ENCODE data around the gene ACSS2. TPM values are rescaled to one million over a fixed set of nuclear protein-coding genes. Genes with fewer than 3 reads are reported as not detected.

Gene ACSS2
- total and polyA plus RNA-seq, 10 of the 15 experiments (the other 5 are each of a cell fraction or from before 2014, with no cell fraction given), result 2.8 to 37.2 (median 24.2) TPM

DNA sequence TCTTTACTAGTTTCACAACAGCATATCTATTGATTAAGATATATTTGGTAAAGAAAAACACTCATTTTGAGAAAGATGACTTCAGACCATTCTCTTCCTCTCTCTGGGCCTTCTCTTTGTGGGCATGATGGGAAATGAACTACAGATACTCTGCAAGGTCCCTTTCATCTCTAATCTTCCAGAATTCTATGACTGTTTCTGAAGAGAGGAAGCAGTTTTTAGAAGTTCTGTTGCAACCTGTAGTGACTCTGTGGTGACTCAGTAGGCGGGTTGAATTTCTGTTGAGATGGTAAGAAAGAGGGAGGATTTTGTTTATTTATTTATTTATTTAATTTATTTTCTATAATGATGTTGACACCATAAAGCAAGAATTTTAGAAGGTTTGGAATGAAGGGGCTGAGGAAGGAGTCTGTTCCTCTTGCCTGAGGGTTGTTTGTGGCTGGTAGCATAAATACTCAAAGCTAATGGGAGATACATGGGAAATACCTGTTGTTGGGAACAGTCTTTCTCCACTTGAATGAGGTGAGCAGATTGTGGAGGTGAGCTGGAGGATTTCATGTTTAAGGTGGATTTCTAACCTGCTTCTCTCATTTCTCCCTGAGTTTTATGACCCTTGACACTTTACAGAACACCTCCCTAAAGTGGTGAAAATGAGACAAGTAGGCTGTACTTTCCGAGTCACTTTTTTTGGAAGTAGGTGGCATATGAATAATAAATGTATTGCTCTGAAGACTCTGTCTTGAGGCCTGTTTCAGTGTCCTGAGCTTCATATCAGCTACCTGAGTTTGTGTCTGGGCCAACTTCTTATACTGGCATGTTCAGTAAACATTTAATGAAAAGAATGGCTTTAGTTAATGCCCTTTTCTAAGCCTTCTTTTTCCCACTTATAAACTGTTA is 15.0 kb downstream of the ACSS2 start:
- Histone ChIP-seq H3K79me2 (ENCODE audit: control insufficient read depth, insufficient read depth, low read length) (no peaks in the 10 kb centered on the region), H3K27me3 (replicated peaks in 1 of 2; ENCODE audit: control insufficient read depth in 2 of 2, insufficient read depth in 2 of 2, low read length in 1 of 2) (no peaks in the 10 kb centered on the region), H3K4me2 (ENCODE audit: control insufficient read depth, insufficient read depth) (0 out of 2 replicates have a peak overlapping the region, but pooled peaks have one; percentile 42), H4K20me1 (ENCODE audit: control insufficient read depth, insufficient read depth) (no peaks in the 10 kb centered on the region), H3K4me3 (no peak overlapping the region), H3K36me3 (ENCODE audit: control insufficient read depth in 2 of 2, insufficient read depth in 2 of 2, low read length in 1 of 2) (no peaks in the 10 kb centered on the region), H3K9me3 (replicated peaks; ENCODE audit: control insufficient read depth, insufficient read depth, low read length) (no peaks in the 10 kb centered on the region), H3K4me1 (ENCODE audit: control insufficient read depth, insufficient read depth, low read length) (peaks cover 19% of the 10 kb centered on the region; the same call in 1 of the 2 replicates), H2AFZ (ENCODE audit: control insufficient read depth, low read depth, low read length) (no peak overlapping the region), H3K27ac (ENCODE audit: control insufficient read depth, insufficient read depth) (no peak overlapping the region), H3K9ac (ENCODE audit: control insufficient read depth, insufficient read depth, low read length) (no peak overlapping the region)
- whole genome bisulfite sequencing (ENCODE audit: insufficient coverage, insufficient replicate concordance, low lambda C conversion rate, missing lambda C conversion rate), result 50% methylated on average over 2 of the region's 2 CpGs
- intact Hi-C loops (cut with micrococcal nuclease; ENCODE audit: unreplicated experiment) (no loop called here), in situ Hi-C loops (cut with MboI) (no loop called here)
- no TSS peak for BruUV-seq (replicated peaks)
- ChIA-PET POLR2A (no interaction called here), RAD21 (ENCODE audit: unreplicated experiment) (no interaction called here), SMC1A (ENCODE audit: uncharacterized antibody, unreplicated experiment) (no interaction called here), CTCF (interaction anchor here (0.5 to 2.1 kb wide), 3 partner anchors 16 to 1199 kb away, joined by 4 to 7 read pairs (median 5); partner anchors contain the start of gene ACSS2)
- ATAC-seq, result peak; percentile 46; the same call in 2 of the 3 replicates
- DNase-seq (ENCODE audit: low read depth, low spot score), result no peak
- FAIRE-seq, result no peak
- TF ChIP-seq RUNX3 (IDR thresholded peaks at IDR 0.05; ENCODE audit: low read length) (peak; percentile 57; the same call in 1 of the 2 replicates), TCF7 (IDR thresholded peaks at IDR 0.05; ENCODE audit: borderline replicate concordance) (peak; percentile 53; the same call in 1 of the 2 replicates), NFIC (IDR thresholded peaks at IDR 0.05; ENCODE audit: low read depth, low read length) (peak; percentile 79; the same call in 1 of the 2 replicates), JUNB (IDR thresholded peaks at IDR 0.05) (peak; percentile 87), MEF2A (IDR thresholded peaks at IDR 0.05; ENCODE audit: insufficient read depth, low read depth, low read length) (0 out of 2 replicates have a peak, but pooled peaks have one; percentile 24), MYB (IDR thresholded peaks at IDR 0.05; ENCODE audit: borderline replicate concordance, low read depth, low read length) (no peak), ZNF207 (IDR thresholded peaks at IDR 0.05; ENCODE audit: borderline replicate concordance) (no peak), SREBF1 (IDR thresholded peaks at IDR 0.05; ENCODE audit: low read length) (no peak), ETV6 (conservative IDR thresholded peaks at IDR 0.05 in 1 of 2, IDR thresholded peaks at IDR 0.05 in 1 of 2; ENCODE audit: borderline replicate concordance in 1 of 2, low read depth in 1 of 2) (peak in 1 of 2 experiments; percentile 46; a peak in 1 of 4 replicates), CREM (IDR thresholded peaks at IDR 0.05; ENCODE audit: low read depth) (peak; percentile 30; the same call in 1 of the 2 replicates)

Measured in GM12878 (cell line).